B cell (primary cell): ENCODE data around the gene RASA3.

Experiments
- EZH2 ChIP-seq: IDR thresholded peaks from 2 replicates; pipeline ENCODE4 v1.6.1; 2012; ENCODE audit warnings: borderline replicate concordance, low read depth, mild to moderate bottlenecking, moderate library complexity, low read length; ENCODE audit not compliant: insufficient read depth, poor library complexity, severe bottlenecking
- TF ChIP-seq, protein P1 (sequence below): fragments of 200-600 bp; IDR thresholded peaks from one replicate; pipeline ENCODE4 v1.8.0; 2022; ENCODE audit warnings: antibody characterized with exemption, mild to moderate bottlenecking

DNA sequence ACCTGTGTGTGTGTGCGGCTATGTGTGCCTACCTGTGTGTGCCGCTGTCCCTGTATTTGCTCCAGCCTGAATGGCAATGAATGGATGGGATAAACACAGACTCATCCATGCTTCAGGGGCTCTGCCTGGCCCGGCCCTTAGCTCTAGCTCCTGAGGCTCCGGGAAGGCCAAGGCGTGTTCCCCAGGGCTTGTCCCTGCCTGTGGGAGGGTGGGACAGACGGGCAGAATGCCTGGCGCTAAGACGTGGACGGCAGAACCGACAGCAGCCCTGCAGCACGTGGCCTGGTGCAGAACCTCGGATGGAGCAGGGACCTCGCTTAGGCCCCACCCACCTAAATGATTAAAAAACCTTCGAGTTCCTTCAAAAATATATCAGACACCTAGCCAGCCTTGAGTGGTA, 100.8 kb downstream of the RASA3 start:
- TF ChIP-seq, protein P1, sequence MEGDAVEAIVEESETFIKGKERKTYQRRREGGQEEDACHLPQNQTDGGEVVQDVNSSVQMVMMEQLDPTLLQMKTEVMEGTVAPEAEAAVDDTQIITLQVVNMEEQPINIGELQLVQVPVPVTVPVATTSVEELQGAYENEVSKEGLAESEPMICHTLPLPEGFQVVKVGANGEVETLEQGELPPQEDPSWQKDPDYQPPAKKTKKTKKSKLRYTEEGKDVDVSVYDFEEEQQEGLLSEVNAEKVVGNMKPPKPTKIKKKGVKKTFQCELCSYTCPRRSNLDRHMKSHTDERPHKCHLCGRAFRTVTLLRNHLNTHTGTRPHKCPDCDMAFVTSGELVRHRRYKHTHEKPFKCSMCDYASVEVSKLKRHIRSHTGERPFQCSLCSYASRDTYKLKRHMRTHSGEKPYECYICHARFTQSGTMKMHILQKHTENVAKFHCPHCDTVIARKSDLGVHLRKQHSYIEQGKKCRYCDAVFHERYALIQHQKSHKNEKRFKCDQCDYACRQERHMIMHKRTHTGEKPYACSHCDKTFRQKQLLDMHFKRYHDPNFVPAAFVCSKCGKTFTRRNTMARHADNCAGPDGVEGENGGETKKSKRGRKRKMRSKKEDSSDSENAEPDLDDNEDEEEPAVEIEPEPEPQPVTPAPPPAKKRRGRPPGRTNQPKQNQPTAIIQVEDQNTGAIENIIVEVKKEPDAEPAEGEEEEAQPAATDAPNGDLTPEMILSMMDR = no peak
- TF ChIP-seq EZH2 = no peak
